K562 (cell line): ENCODE measurements around the gene GET3. TPM values are rescaled to one million over a fixed set of nuclear protein-coding genes. Genes with fewer than 3 reads are reported as not detected.
A peak's percentile ranks its signal among the peaks of the same experiment; 100 is the strongest.

Experiments used
- ARID1B ChIP-seq: fragments of 450-650 bp; IDR thresholded peaks from 2 replicates; pipeline ENCODE4 v1.6.1; 2016; ENCODE audit warnings: antibody characterized with exemption, mild to moderate bottlenecking, inconsistent platforms
- ATF3 ChIP-seq, 2 experiments: fragments of 450-650 bp in 1 of 2; sonication (generic) in 1 of 2; formaldehyde crosslinking in 1 of 2; IDR thresholded peaks in 1 of 2; conservative IDR thresholded peaks in 1 of 2; 2 replicates each; pipeline versions ENCODE4 v1.6.1 to v1.8.1; 2016 to 2023; ENCODE audit warnings: mild to moderate bottlenecking in 2 of 2, moderate library complexity in 2 of 2, inconsistent platforms in 1 of 2, missing genetic modification reagents in 1 of 2
- DEAF1 ChIP-seq: fragments of 450-650 bp; formaldehyde crosslinking; IDR thresholded peaks from 2 replicates; pipeline ENCODE4 v1.4.0; 2020; ENCODE audit warnings: mild to moderate bottlenecking, moderate library complexity
- DIDO1 ChIP-seq: fragments of 450-650 bp; IDR thresholded peaks from 2 replicates; pipeline ENCODE4 v1.6.1; 2016; ENCODE audit warnings: low read depth, missing biosample characterization, missing genetic modification characterization
- DMBX1 ChIP-seq: fragments of 250-450 bp; sonication (Bioruptor Pico); IDR thresholded peaks from 2 replicates; pipeline ENCODE4 v1.8.0; 2022; ENCODE audit warnings: inconsistent platforms, mild to moderate bottlenecking, moderate library complexity, borderline replicate concordance
- ESRRB ChIP-seq: fragments of 250-450 bp; sonication (Bioruptor Pico); IDR thresholded peaks from 2 replicates; pipeline ENCODE4 v1.5.0; 2020; ENCODE audit warnings: mild to moderate bottlenecking, moderate library complexity, borderline replicate concordance
- FOXK1 ChIP-seq: sonication (generic); formaldehyde crosslinking; IDR thresholded peaks from 2 replicates; pipeline ENCODE4 v1.8.0; 2022; ENCODE audit warnings: missing genetic modification reagents, mild to moderate bottlenecking, borderline replicate concordance
- FOXP1 ChIP-seq: sonication (generic); formaldehyde crosslinking; IDR thresholded peaks from 2 replicates; pipeline ENCODE4 v1.8.0; 2022; ENCODE audit warnings: mild to moderate bottlenecking, missing genetic modification reagents
- HDAC2 ChIP-seq: fragments of 450-650 bp; IDR thresholded peaks from 2 replicates; pipeline ENCODE4 v1.6.1; 2016; ENCODE audit warnings: mild to moderate bottlenecking
- HIVEP1 ChIP-seq: fragments of 250-450 bp; sonication (Bioruptor Pico); IDR thresholded peaks from 2 replicates; pipeline ENCODE4 v1.4.0; 2020; ENCODE audit warnings: mild to moderate bottlenecking
- KDM5B ChIP-seq: fragments of 200-600 bp; sonication (generic); IDR thresholded peaks from 2 replicates; pipeline ENCODE4 v1.6.1; 2012; ENCODE audit warnings: low read depth, mild to moderate bottlenecking, moderate library complexity, low read length, control low read depth, inconsistent platforms; ENCODE audit not compliant: insufficient replicate concordance
- NR3C1 ChIP-seq: sonication (generic); formaldehyde crosslinking; IDR thresholded peaks from 2 replicates; pipeline ENCODE4 v1.8.1; 2022; ENCODE audit warnings: missing genetic modification reagents
- STAT5B ChIP-seq: fragments of 250-450 bp; sonication (Bioruptor Pico); IDR thresholded peaks from 2 replicates; pipeline ENCODE4 v1.8.0; 2021; ENCODE audit warnings: mild to moderate bottlenecking, inconsistent platforms
- TAF15 ChIP-seq: fragments of 200-400 bp; formaldehyde crosslinking; IDR thresholded peaks from 2 replicates; pipeline ENCODE4 v1.6.1; 2017; ENCODE audit warnings: mild to moderate bottlenecking, low read depth, low read length, moderate library complexity
- TFAM ChIP-seq: fragments of 250-450 bp; sonication (Bioruptor Pico); conservative IDR thresholded peaks from 2 replicates; pipeline ENCODE4 v1.5.0; 2021; ENCODE audit warnings: mild to moderate bottlenecking, moderate library complexity
- YY1 ChIP-seq, 3 experiments: IDR thresholded peaks; 2 replicates each; pipeline ENCODE4 v1.6.1; 2011; ENCODE audit warnings: low read length in 2 of 3, mild to moderate bottlenecking in 2 of 3, moderate library complexity in 2 of 3, borderline replicate concordance in 1 of 3, control low read depth in 1 of 3, low read depth in 1 of 3; ENCODE audit not compliant: insufficient read depth in 3 of 3, insufficient replicate concordance in 2 of 3, control insufficient read depth in 1 of 3, insufficient read length in 1 of 3; ENCODE audit errors: extremely low read depth in 1 of 3
- ZC3H4 ChIP-seq: sonication (generic); formaldehyde crosslinking; IDR thresholded peaks from 2 replicates; pipeline ENCODE4 v1.9.0; 2021; ENCODE audit warnings: missing genetic modification reagents, borderline replicate concordance
- ZNF766 ChIP-seq: fragments of 200-800 bp; sonication (Bioruptor generic); conservative IDR thresholded peaks from 2 replicates; pipeline ENCODE4 v1.6.1; 2016; ENCODE audit warnings: missing genetic modification characterization, missing compliant biosample characterization
- ZSCAN32 ChIP-seq: fragments of 450-650 bp; formaldehyde crosslinking; IDR thresholded peaks from 2 replicates; pipeline ENCODE4 v1.4.0; 2020; ENCODE audit warnings: mild to moderate bottlenecking, moderate library complexity
- polyA plus RNA-seq, 8 experiments: library from polyadenylated mRNA; depleted of rRNA in 4 of 8; stranded (reverse) in 5 of 8; unstranded in 3 of 8; fragments of >200 nt; fragmentation: Nextera tagmentation in 2 of 8; fragmentation: Illumina TruSeq in 1 of 8; extraction: Ambion mirVana in 2 of 8; extraction: Trizol in 1 of 8; gene quantifications; 2 replicates each; pipeline versions ENCODE4 v1.2.1 to v1.2.3, GENCODE V29; 2011 to 2014; ENCODE audit warnings: inconsistent platforms in 1 of 8, missing spikeins in 1 of 8
- total RNA-seq, 7 experiments: library from RNA; depleted of rRNA in 6 of 7; stranded (reverse); fragments of >200 nt in 6 of 7; fragmentation: Illumina TruSeq in 2 of 7; extraction: Trizol in 2 of 7; gene quantifications; 2 replicates each; pipeline versions ENCODE4 v1.2.1 to v1.2.3, GENCODE V29; 2011 to 2021; ENCODE audit warnings: low replicate concordance in 1 of 7
- TF ChIP-seq, protein P1 (sequence below): fragments of 250-450 bp; sonication (Bioruptor Pico); IDR thresholded peaks from 2 replicates; pipeline ENCODE4 v1.9.0; 2021; ENCODE audit warnings: mild to moderate bottlenecking
- TF ChIP-seq, protein P2 (sequence below): fragments of 450-650 bp; IDR thresholded peaks from 2 replicates; pipeline ENCODE4 v1.6.1; 2014; ENCODE audit warnings: low read depth, mild to moderate bottlenecking, moderate library complexity, borderline replicate concordance
- TF ChIP-seq, protein P3 (sequence below): fragments of 450-650 bp; formaldehyde crosslinking; IDR thresholded peaks from 2 replicates; pipeline ENCODE4 v1.4.0; 2022; ENCODE audit warnings: mild to moderate bottlenecking, moderate library complexity

Gene GET3
- total and polyA plus RNA-seq, 9 of the 15 experiments (the other 6 are each of a cell fraction or from before 2014, with no cell fraction given) = 8.3 to 83.5 (median 51.8) TPM

GRCh38 chr19:12792853-12793289 is 55.6 kb downstream of the GET3 start (continued):
- TF ChIP-seq FOXK1 (CRISPR knock-in tag) (no peak), DIDO1 (tag) (no peak), ARID1B (0 out of 2 replicates have a peak, but pooled peaks have one; percentile 11), FOXP1 (CRISPR knock-in tag) (0 out of 2 replicates have a peak, but pooled peaks have one; percentile 21), DEAF1 (CRISPR knock-in tag) (no peak), HIVEP1 (CRISPR knock-in tag) (no peak), ATF3 (IDR thresholded peaks at IDR 0.05) (no peak), ATF3 (CRISPR knock-in tag; conservative IDR thresholded peaks at IDR 0.05) (no peak), TAF15 (peak; percentile 3; the same call in 1 of the 2 replicates), KDM5B (no peak), ESRRB (CRISPR knock-in tag) (no peak), TFAM (CRISPR knock-in tag) (no peak), NR3C1 (0 out of 2 replicates have a peak, but pooled peaks have one; percentile 42), ZC3H4 (CRISPR knock-in tag) (no peak), YY1 (IDR thresholded peaks at IDR 0.05; ENCODE audit: borderline replicate concordance in 1 of 3, control insufficient read depth in 1 of 3, extremely low read depth in 1 of 3, insufficient read depth in 3 of 3, insufficient read length in 1 of 3, insufficient replicate concordance in 2 of 3, low read depth in 1 of 3, low read length in 2 of 3) (peak in 1 of 3 experiments; percentile 13), HDAC2 (no peak), ZSCAN32 (CRISPR knock-in tag) (no peak), ZNF766 (no peak), DMBX1 (CRISPR knock-in tag) (no peak), STAT5B (CRISPR knock-in tag) (no peak)
- TF ChIP-seq, protein P1, sequence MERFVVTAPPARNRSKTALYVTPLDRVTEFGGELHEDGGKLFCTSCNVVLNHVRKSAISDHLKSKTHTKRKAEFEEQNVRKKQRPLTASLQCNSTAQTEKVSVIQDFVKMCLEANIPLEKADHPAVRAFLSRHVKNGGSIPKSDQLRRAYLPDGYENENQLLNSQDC (CRISPR knock-in tag) = no peak
- TF ChIP-seq, protein P2, sequence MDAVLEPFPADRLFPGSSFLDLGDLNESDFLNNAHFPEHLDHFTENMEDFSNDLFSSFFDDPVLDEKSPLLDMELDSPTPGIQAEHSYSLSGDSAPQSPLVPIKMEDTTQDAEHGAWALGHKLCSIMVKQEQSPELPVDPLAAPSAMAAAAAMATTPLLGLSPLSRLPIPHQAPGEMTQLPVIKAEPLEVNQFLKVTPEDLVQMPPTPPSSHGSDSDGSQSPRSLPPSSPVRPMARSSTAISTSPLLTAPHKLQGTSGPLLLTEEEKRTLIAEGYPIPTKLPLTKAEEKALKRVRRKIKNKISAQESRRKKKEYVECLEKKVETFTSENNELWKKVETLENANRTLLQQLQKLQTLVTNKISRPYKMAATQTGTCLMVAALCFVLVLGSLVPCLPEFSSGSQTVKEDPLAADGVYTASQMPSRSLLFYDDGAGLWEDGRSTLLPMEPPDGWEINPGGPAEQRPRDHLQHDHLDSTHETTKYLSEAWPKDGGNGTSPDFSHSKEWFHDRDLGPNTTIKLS = 0 out of 2 replicates have a peak, but pooled peaks have one; percentile 0
- TF ChIP-seq, protein P3, sequence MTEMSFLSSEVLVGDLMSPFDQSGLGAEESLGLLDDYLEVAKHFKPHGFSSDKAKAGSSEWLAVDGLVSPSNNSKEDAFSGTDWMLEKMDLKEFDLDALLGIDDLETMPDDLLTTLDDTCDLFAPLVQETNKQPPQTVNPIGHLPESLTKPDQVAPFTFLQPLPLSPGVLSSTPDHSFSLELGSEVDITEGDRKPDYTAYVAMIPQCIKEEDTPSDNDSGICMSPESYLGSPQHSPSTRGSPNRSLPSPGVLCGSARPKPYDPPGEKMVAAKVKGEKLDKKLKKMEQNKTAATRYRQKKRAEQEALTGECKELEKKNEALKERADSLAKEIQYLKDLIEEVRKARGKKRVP (CRISPR knock-in tag) = no peak
